ENCODE measurements around the gene COL27A1. TPM values are rescaled to one million over a fixed set of nuclear protein-coding genes. Genes with fewer than 3 reads are reported as not detected.

Gene COL27A1
- total and polyA plus RNA-seq, 2 experiments from 2014 or later: 44.6 to 47.0 TPM

DNA sequence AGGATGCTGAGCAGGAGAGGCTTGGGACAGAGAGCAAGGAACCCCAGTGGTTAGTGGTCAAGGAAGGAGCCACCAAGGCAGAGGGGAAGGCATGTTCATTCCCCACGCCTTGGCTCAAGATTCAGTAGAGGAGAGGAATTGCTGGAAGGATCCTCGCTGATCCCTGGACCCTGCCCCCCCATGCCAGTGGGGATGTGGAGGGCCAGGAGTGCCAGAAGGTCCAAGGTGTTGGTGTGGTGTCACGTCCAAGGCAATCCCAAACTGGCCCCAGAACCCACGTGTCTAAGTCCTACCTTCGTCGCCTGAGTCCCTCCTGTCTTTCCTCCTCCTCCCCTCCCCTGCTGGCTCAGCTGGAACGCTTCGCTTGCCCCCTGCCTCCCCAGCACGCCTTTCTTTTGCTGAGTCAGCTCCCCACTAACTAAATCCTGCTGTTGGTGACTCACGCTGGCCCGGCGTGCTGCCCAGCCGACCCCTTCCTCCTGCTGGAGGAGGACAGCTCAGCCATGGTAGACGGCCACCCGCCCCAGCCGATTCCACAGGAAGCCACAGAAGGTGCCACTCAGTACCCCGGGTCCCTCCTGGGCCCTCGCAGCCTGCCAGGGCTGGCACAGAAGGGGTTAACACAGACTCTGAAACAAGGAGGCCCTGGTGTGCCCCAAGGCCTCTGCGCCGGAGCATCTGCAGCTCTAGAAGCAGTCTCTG lies 130.0 kb downstream of the COL27A1 start:
- H3K9me3 ChIP-seq (ENCODE audit: low read depth): no peaks in the 10 kb centered on the region
- peak; percentile 87 for DNase-seq (ENCODE audit: low spot score)
- H3K9me2 ChIP-seq (replicated peaks; ENCODE audit: insufficient read depth): no peaks in the 10 kb centered on the region
- H3K4me2 ChIP-seq: no peak overlapping the region
- H3K36me3 ChIP-seq (replicated peaks; ENCODE audit: insufficient read depth, low read depth): no peaks in the 10 kb centered on the region
- no peaks in the 10 kb centered on the region for H3K79me2 ChIP-seq
- H3K27me3 ChIP-seq: no peaks in the 10 kb centered on the region
- H3K4me1 ChIP-seq (ENCODE audit: insufficient read depth): peaks cover 25% of the 10 kb centered on the region
- WGBS (ENCODE audit: low lambda C conversion rate, missing lambda C conversion rate): 59% methylated on average over 20 of the region's 20 CpGs
- H2AFZ ChIP-seq: no peak overlapping the region
- no peak for TF ChIP-seq EZH2phosphoT487 (IDR thresholded peaks at IDR 0.05; ENCODE audit: low read depth, severe bottlenecking, unreplicated experiment)
- TF ChIP-seq, protein P1, sequence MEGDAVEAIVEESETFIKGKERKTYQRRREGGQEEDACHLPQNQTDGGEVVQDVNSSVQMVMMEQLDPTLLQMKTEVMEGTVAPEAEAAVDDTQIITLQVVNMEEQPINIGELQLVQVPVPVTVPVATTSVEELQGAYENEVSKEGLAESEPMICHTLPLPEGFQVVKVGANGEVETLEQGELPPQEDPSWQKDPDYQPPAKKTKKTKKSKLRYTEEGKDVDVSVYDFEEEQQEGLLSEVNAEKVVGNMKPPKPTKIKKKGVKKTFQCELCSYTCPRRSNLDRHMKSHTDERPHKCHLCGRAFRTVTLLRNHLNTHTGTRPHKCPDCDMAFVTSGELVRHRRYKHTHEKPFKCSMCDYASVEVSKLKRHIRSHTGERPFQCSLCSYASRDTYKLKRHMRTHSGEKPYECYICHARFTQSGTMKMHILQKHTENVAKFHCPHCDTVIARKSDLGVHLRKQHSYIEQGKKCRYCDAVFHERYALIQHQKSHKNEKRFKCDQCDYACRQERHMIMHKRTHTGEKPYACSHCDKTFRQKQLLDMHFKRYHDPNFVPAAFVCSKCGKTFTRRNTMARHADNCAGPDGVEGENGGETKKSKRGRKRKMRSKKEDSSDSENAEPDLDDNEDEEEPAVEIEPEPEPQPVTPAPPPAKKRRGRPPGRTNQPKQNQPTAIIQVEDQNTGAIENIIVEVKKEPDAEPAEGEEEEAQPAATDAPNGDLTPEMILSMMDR (IDR thresholded peaks at IDR 0.05; ENCODE audit: poor library complexity): no peak
- TF ChIP-seq EZH2 (IDR thresholded peaks at IDR 0.05; ENCODE audit: borderline replicate concordance): no peak
- H4K20me1 ChIP-seq (ENCODE audit: insufficient read depth, poor library complexity, severe bottlenecking): no peaks in the 10 kb centered on the region
- H3K27ac ChIP-seq: peak overlapping the region; percentile 63
- H3K4me3 ChIP-seq: no peak overlapping the region

GRCh38 chr9:114286146-114286679 lies 130.9 kb downstream of the COL27A1 start:
- H2AFZ ChIP-seq: no peak overlapping the region
- H3K27ac ChIP-seq: no peak overlapping the region
- H3K4me2 ChIP-seq: no peak overlapping the region
- H3K36me3 ChIP-seq (replicated peaks; ENCODE audit: insufficient read depth, low read depth): no peaks in the 10 kb centered on the region
- H4K20me1 ChIP-seq (ENCODE audit: insufficient read depth, poor library complexity, severe bottlenecking): no peaks in the 10 kb centered on the region
- no peak for DNase-seq (ENCODE audit: low spot score)
- H3K4me3 ChIP-seq: no peak overlapping the region
- H3K9me2 ChIP-seq (replicated peaks; ENCODE audit: insufficient read depth): no peaks in the 10 kb centered on the region
- no peaks in the 10 kb centered on the region for H3K79me2 ChIP-seq
- TF ChIP-seq EZH2phosphoT487 (IDR thresholded peaks at IDR 0.05; ENCODE audit: low read depth, severe bottlenecking, unreplicated experiment) (no peak), EZH2 (IDR thresholded peaks at IDR 0.05; ENCODE audit: borderline replicate concordance) (no peak)
- TF ChIP-seq, protein P1 (IDR thresholded peaks at IDR 0.05; ENCODE audit: poor library complexity): no peak
- WGBS (ENCODE audit: low lambda C conversion rate, missing lambda C conversion rate): 92% methylated on average over 10 of the region's 10 CpGs
- H3K27me3 ChIP-seq: no peaks in the 10 kb centered on the region
- no peaks in the 10 kb centered on the region for H3K9me3 ChIP-seq (ENCODE audit: low read depth)
- H3K4me1 ChIP-seq (ENCODE audit: insufficient read depth): peaks cover 22% of the 10 kb centered on the region

GRCh38 chr9:114287001-114287762 lies 131.8 kb downstream of the COL27A1 start:
- Histone ChIP-seq H2AFZ (no peak overlapping the region), H3K4me2 (no peak overlapping the region), H3K27me3 (no peaks in the 10 kb centered on the region)

More at GRCh38 chr9:114287001-114287762, 131.8 kb downstream of the COL27A1 start:
- Histone ChIP-seq H3K79me2 (no peaks in the 10 kb centered on the region), H3K4me1 (ENCODE audit: insufficient read depth) (peaks cover 12% of the 10 kb centered on the region), H4K20me1 (ENCODE audit: insufficient read depth, poor library complexity, severe bottlenecking) (no peaks in the 10 kb centered on the region), H3K4me3 (no peak overlapping the region), H3K36me3 (replicated peaks; ENCODE audit: insufficient read depth, low read depth) (no peaks in the 10 kb centered on the region), H3K9me2 (replicated peaks; ENCODE audit: insufficient read depth) (no peaks in the 10 kb centered on the region), H3K27ac (no peak overlapping the region), H3K9me3 (ENCODE audit: low read depth) (no peaks in the 10 kb centered on the region)
- 94% methylated on average over 16 of the region's 16 CpGs for WGBS (ENCODE audit: low lambda C conversion rate, missing lambda C conversion rate)
- TF ChIP-seq EZH2 (IDR thresholded peaks at IDR 0.05; ENCODE audit: borderline replicate concordance): no peak
- TF ChIP-seq, protein P1 (IDR thresholded peaks at IDR 0.05; ENCODE audit: poor library complexity): no peak
- no peak for DNase-seq (ENCODE audit: low spot score)
